BE2C (cell line): Measurements from ENCODE around the gene FOXA2.

Source experiments
- DNase-seq: peaks from one replicate; pipeline ENCODE4 v3.0.0-alpha.2; 2020
- H3K27me3 ChIP-seq: fragments of 250-450 bp; sonication (Bioruptor Pico); 2 replicates; pipeline ENCODE4 v1.5.1; 2020; ENCODE audit warnings: mild to moderate bottlenecking
- H3K36me3 ChIP-seq: fragments of 250-450 bp; sonication (Bioruptor Pico); 2 replicates; pipeline ENCODE4 v1.5.1; 2020; ENCODE audit warnings: mild to moderate bottlenecking
- H3K4me1 ChIP-seq: fragments of 250-450 bp; sonication (Bioruptor Pico); 2 replicates; pipeline ENCODE4 v1.5.1; 2020
- H3K4me3 ChIP-seq: 2 replicates; pipeline ENCODE4 v1.5.1; 2011; ENCODE audit warnings: low read depth, low read length
- H3K9me3 ChIP-seq: fragments of 250-450 bp; sonication (Bioruptor Pico); 2 replicates; pipeline ENCODE4 v1.5.1; 2020
- CTCF ChIP-seq: IDR thresholded peaks from 2 replicates; pipeline ENCODE4 v1.5.1; 2012; ENCODE audit warnings: mild to moderate bottlenecking, low read depth, low read length

Gene FOXA2

DNA sequence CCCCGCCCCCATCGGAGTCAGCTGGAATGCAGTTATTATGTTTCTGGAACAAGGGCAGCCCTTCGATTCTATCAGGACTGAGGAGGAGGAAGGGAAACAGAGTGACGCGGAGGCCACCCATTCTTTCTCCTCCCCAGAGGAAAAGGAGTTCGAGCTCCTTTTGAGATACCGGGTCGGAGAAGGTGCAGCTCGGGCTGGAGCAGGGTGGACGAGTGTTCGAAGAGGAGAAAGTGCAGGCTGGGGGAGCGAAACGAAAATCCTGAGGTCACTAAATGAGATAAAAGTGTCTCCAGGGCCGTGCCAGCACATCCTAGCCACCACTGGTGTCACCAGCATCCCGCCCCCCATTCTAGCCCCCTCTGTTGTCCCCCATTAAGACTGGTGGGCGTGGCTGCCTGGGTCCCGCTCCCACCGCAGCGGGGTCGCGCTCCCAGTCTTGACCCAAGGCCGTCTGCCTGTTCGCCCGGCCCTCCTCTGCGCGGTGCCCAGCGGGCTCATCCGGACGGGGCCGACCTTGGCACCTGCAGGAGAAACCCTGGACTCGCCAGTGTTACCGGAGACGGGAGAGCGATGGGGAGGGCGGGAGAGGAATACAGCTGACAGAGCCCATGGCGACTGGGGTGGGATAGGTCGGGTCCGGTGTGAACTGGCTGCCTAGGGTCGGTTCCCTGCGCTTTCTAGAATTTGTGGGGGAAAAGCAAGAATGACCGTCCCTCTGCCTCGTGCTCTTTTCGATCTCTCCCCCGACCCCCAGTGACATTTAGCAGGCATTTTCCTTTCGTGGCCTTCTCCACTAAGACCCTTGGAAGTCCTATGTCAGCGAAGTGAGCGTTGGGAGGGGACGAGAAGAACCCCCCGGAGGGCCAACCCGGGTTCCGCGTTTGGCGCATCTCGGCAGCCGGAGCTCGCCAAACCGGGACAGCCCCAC lies 16.2 kb downstream of the FOXA2 start:
- no peaks in the 10 kb centered on the region for H3K36me3 ChIP-seq
- H3K4me1 ChIP-seq = no peaks in the 10 kb centered on the region
- peaks cover 48% of the 10 kb centered on the region for H3K27me3 ChIP-seq
- no peak for DNase-seq
- H3K4me3 ChIP-seq = no peak overlapping the region
- H3K9me3 ChIP-seq = no peaks in the 10 kb centered on the region
- TF ChIP-seq CTCF = no peak

GRCh38 chr20:22566876-22567658 lies 17.3 kb downstream of the FOXA2 start:
- TF ChIP-seq CTCF = no peak
- Histone ChIP-seq H3K4me3 (no peak overlapping the region), H3K4me1 (no peaks in the 10 kb centered on the region), H3K27me3 (peaks cover 49% of the 10 kb centered on the region), H3K9me3 (no peaks in the 10 kb centered on the region), H3K36me3 (no peaks in the 10 kb centered on the region)
- no peak for DNase-seq

GRCh38 chr20:22563062-22563965 lies 21.1 kb downstream of the FOXA2 start:
- TF ChIP-seq CTCF = no peak
- no peak overlapping the region for H3K4me3 ChIP-seq
- H3K4me1 ChIP-seq = no peaks in the 10 kb centered on the region
- DNase-seq = no peak
- H3K27me3 ChIP-seq = peaks cover 55% of the 10 kb centered on the region
- no peaks in the 10 kb centered on the region for H3K9me3 ChIP-seq
- no peaks in the 10 kb centered on the region for H3K36me3 ChIP-seq

DNA sequence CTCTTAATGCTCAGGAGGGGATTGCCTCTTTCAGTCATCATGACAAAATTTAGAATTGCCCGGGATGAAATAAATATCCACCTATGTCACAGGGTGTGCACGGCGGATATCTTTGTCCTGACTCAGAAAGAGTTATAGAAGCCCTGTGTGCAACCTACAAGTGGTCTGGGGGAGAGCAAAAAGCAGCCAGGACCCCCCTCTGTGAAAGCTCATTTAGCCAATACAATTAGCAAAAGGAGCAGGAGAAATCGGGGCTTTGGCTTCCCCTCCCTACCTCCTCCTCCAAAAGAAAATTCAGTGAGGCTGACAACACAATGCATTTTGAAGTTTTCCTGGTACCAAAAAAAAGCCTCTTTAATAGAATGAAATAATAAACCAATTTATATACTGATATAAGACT lies 21.8 kb downstream of the FOXA2 start:
- peaks cover 48% of the 10 kb centered on the region for H3K27me3 ChIP-seq
- no peak overlapping the region for H3K4me3 ChIP-seq
- H3K9me3 ChIP-seq = no peaks in the 10 kb centered on the region
- DNase-seq = no peak
- no peak for TF ChIP-seq CTCF
- no peaks in the 10 kb centered on the region for H3K4me1 ChIP-seq
- no peaks in the 10 kb centered on the region for H3K36me3 ChIP-seq

- TF ChIP-seq CTCF = no peak
Observed at GRCh38 chr20:22561965-22562577, 22.3 kb downstream of the FOXA2 start.

More at GRCh38 chr20:22561965-22562577, 22.3 kb downstream of the FOXA2 start:
- no peaks in the 10 kb centered on the region for H3K36me3 ChIP-seq
- no peak for DNase-seq
- peaks cover 42% of the 10 kb centered on the region for H3K27me3 ChIP-seq
- H3K4me1 ChIP-seq = no peaks in the 10 kb centered on the region
- no peaks in the 10 kb centered on the region for H3K9me3 ChIP-seq
- H3K4me3 ChIP-seq = no peak overlapping the region
